ENCODE data around the gene ADAMTS10.

DNA sequence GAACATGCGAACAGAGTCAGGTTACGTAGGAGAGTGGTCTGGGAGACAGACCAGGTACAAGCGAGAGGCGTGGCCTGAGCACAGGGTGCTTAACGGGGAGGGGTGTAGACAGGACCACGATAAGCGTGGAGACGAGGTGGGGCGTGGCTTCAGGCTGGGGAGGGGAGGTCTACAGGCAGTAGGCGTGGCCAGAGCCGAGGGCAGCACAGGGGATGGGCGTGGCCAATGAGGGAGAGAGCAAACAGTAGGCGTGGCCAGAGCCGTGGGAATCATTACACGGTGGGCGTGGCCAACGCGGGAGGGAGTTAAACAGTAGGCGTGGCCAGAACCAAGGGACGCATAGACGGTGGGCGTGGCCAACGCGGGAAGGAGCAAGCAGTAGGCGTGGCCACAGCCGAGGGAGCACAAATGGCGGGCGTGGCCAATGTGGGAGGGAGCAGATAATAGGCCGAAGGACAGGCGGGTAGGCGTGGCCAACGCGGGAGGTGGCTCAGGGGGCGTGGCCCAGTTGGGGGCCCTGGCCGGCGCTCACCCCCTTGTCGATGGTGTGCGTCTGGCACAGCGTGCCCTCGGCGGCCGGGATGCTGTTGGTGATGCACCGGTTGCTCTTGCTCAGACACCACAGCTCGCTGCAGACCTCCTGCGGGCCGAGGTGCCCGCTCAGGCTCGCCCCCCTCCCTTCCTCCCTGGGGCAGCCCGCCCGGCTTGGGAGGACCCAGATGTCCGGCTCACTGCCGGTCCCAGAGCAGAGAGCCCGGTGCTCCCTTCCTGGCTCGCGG lies 18.1 kb downstream of the ADAMTS10 start:
- no peak for TF ChIP-seq TEAD4 (IDR thresholded peaks at IDR 0.05)
- TF ChIP-seq TCF12 (IDR thresholded peaks at IDR 0.05; ENCODE audit: low read depth), result no peak
- no peak for TF ChIP-seq RAD21 (IDR thresholded peaks at IDR 0.05; ENCODE audit: low read depth)
- no peak for TF ChIP-seq CEBPB (IDR thresholded peaks at IDR 0.05)
- no peak for TF ChIP-seq NFIC (IDR thresholded peaks at IDR 0.05)
